Peyer's patch (tissue), 4 donors: ENCODE data around the gene RTP5. TPM values are rescaled to one million over a fixed set of nuclear protein-coding genes. Genes with fewer than 3 reads are reported as not detected.

Experiments
- DNase-seq, 3 donors: peaks; one replicate each; pipeline ENCODE4 v3.0.0-alpha.2; 2017 to 2019
- H3K27ac ChIP-seq, 4 donors: fragments of 200-600 bp; sonication (generic); one replicate each; pipeline ENCODE4 v1.5.1; 2016 to 2019
- H3K27me3 ChIP-seq, 2 donors: fragments of 200-600 bp; sonication (generic); one replicate each; pipeline ENCODE4 v1.5.1; 2019
- H3K36me3 ChIP-seq, 3 donors: fragments of 200-600 bp; sonication (generic); one replicate each; pipeline ENCODE4 v1.5.1; 2016 to 2019
- H3K4me1 ChIP-seq, 4 donors: fragments of 200-600 bp; sonication (generic); one replicate each; pipeline ENCODE4 v1.5.1; 2016 to 2019
- H3K4me3 ChIP-seq, 4 donors: fragments of 200-600 bp; sonication (generic); 1 replicate in 3 of 4; 2 replicates in 1 of 4; pipeline ENCODE4 v1.5.1; 2016 to 2019; ENCODE audit warnings: mild to moderate bottlenecking in 1 of 4
- H3K9me3 ChIP-seq, 4 donors: fragments of 200-600 bp; sonication (generic); one replicate each; pipeline ENCODE4 v1.5.1; 2016 to 2019; ENCODE audit warnings: mild to moderate bottlenecking in 1 of 4
- POLR2A ChIP-seq, 2 donors: fragments of 450-650 bp; IDR thresholded peaks; one replicate each; pipeline ENCODE4 v1.5.1; 2017; ENCODE audit warnings: antibody characterized with exemption in 2 of 2, mild to moderate bottlenecking in 2 of 2, moderate library complexity in 2 of 2
- total RNA-seq, 4 donors: library from RNA; depleted of rRNA; stranded (reverse); fragments of >200 nt; gene quantifications; one replicate each; pipeline ENCODE4 v1.1.0, GENCODE V29; 2016
- TF ChIP-seq, protein P1 (sequence below), 6 experiments: fragments of 450-650 bp in 4 of 6; fragments of 200-600 bp in 2 of 6; sonication (generic) in 1 of 6; IDR thresholded peaks; one replicate each; pipeline ENCODE4 v1.5.1; 2017 to 2019; ENCODE audit warnings: antibody characterized with exemption in 6 of 6, mild to moderate bottlenecking in 3 of 6, moderate library complexity in 1 of 6

The RTP5 gene
- total RNA-seq, 4 donors from 2014 or later, result 0.54 TPM; not detected in 3

DNA sequence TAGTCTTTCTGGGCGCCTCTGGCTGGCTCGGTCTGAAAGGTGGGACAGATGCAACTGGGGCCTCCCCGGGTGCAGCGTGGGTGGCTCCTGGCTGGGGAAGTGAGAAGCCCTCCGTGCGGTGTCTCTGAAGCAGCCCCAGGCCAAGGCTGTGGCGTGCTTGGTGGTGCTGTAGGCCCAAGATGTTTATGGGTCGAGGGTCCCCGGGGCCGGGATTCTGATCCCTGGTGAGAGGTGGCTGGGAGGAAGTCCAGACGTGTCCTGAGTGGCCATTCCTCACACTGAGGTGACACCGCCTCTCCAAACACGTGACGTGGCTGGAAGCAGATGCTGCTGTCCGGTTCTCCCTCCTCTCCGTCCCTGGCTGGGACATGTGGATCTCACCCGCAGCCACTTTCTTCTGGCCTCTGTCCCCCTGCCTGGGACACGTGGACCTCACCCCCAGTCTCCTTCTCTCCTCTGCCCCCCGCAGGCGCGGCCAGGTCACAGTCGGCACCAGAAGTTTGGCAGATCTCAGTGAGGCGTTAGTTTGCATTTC is 12.6 kb downstream of the RTP5 start:
- peak in 2 of 3 donors; percentile 64 to 71 for DNase-seq
- TF ChIP-seq, protein P1, sequence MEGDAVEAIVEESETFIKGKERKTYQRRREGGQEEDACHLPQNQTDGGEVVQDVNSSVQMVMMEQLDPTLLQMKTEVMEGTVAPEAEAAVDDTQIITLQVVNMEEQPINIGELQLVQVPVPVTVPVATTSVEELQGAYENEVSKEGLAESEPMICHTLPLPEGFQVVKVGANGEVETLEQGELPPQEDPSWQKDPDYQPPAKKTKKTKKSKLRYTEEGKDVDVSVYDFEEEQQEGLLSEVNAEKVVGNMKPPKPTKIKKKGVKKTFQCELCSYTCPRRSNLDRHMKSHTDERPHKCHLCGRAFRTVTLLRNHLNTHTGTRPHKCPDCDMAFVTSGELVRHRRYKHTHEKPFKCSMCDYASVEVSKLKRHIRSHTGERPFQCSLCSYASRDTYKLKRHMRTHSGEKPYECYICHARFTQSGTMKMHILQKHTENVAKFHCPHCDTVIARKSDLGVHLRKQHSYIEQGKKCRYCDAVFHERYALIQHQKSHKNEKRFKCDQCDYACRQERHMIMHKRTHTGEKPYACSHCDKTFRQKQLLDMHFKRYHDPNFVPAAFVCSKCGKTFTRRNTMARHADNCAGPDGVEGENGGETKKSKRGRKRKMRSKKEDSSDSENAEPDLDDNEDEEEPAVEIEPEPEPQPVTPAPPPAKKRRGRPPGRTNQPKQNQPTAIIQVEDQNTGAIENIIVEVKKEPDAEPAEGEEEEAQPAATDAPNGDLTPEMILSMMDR (IDR thresholded peaks at IDR 0.05), result peak in 1 of 6 experiments; percentile 33
- no peak for TF ChIP-seq POLR2A (IDR thresholded peaks at IDR 0.05)

GRCh38 chr2:241884951-241885290 is 15.4 kb downstream of the RTP5 start:
- H3K27ac ChIP-seq, result no peak overlapping the region
- H3K27me3 ChIP-seq, result no peaks in the 10 kb centered on the region
- no peak for DNase-seq
- H3K9me3 ChIP-seq, result no peaks in the 10 kb centered on the region
- H3K4me3 ChIP-seq, result no peak overlapping the region
- TF ChIP-seq, protein P1 (IDR thresholded peaks at IDR 0.05), result no peak
- no peak for TF ChIP-seq POLR2A (IDR thresholded peaks at IDR 0.05)
- H3K4me1 ChIP-seq, result peaks cover 0 to 19% (median 11%) of the 10 kb centered on the region in 4 donors
- no peaks in the 10 kb centered on the region for H3K36me3 ChIP-seq

More for the DNA sequence above, 12.6 kb downstream of the RTP5 start:
- H3K4me3 ChIP-seq, result peak overlapping the region; percentile 60 to 71 (median 61)
- H3K36me3 ChIP-seq, result no peaks in the 10 kb centered on the region
- H3K4me1 ChIP-seq, result peaks cover 0 to 19% (median 11%) of the 10 kb centered on the region in 4 donors
- no peaks in the 10 kb centered on the region for H3K27me3 ChIP-seq
- H3K27ac ChIP-seq, result peak overlapping the region; percentile 63 to 96 (median 83)
- H3K9me3 ChIP-seq, result no peaks in the 10 kb centered on the region

GRCh38 chr2:241885291-241885945 is 15.9 kb downstream of the RTP5 start:
- no peak for DNase-seq
- H3K4me3 ChIP-seq, result no peak overlapping the region
- H3K27ac ChIP-seq, result no peak overlapping the region
- H3K27me3 ChIP-seq, result no peaks in the 10 kb centered on the region
- TF ChIP-seq, protein P1 (IDR thresholded peaks at IDR 0.05), result no peak
- TF ChIP-seq POLR2A (IDR thresholded peaks at IDR 0.05), result no peak
- no peaks in the 10 kb centered on the region for H3K36me3 ChIP-seq
- H3K9me3 ChIP-seq, result no peaks in the 10 kb centered on the region
- H3K4me1 ChIP-seq, result peaks cover 0 to 18% (median 9%) of the 10 kb centered on the region in 4 donors

- Histone ChIP-seq H3K27me3 (no peaks in the 10 kb centered on the region), H3K4me1 (peaks cover 0 to 12% (median 6%) of the 10 kb centered on the region in 4 donors), H3K9me3 (no peaks in the 10 kb centered on the region), H3K4me3 (no peak overlapping the region), H3K36me3 (no peaks in the 10 kb centered on the region), H3K27ac (no peak overlapping the region)
- no peak for DNase-seq
- TF ChIP-seq POLR2A (IDR thresholded peaks at IDR 0.05), result no peak
- TF ChIP-seq, protein P1 (IDR thresholded peaks at IDR 0.05), result no peak
These were observed 16.6 kb downstream of the RTP5 start for GRCh38 chr2:241885946-241886643.

GRCh38 chr2:241886840-241887447 is 17.4 kb downstream of the RTP5 start:
- Histone ChIP-seq H3K4me1 (peaks cover 0 to 5% (median 4%) of the 10 kb centered on the region in 4 donors), H3K36me3 (no peaks in the 10 kb centered on the region), H3K27ac (no peak overlapping the region), H3K9me3 (no peaks in the 10 kb centered on the region), H3K27me3 (no peaks in the 10 kb centered on the region), H3K4me3 (no peak overlapping the region)
- DNase-seq, result no peak
- no peak for TF ChIP-seq POLR2A (IDR thresholded peaks at IDR 0.05)
- TF ChIP-seq, protein P1 (IDR thresholded peaks at IDR 0.05), result no peak
